ENCODE measurements around the gene TP53BP2. TPM values are rescaled to one million over a fixed set of nuclear protein-coding genes. Genes with fewer than 3 reads are reported as not detected.
"Not testable (repeated sequence)": the region's sequence is repeated elsewhere in the genome, so short reads cannot be mapped to it uniquely, and the experiment has no call there.

Gene TP53BP2
- total RNA-seq (69.9 and 93.5 TPM in 2 replicates), polyA plus RNA-seq (36.8 and 54.8 TPM in 2 replicates)

- peak; percentile 94 to 96 for DNase-seq (ENCODE audit: low read depth in 1 of 2, low spot score in 1 of 2)
- Histone ChIP-seq H3K27me3 (no peaks in the 10 kb centered on the region), H3K4me3 (peak within 1 kb of the TSS; percentile 98), H3K4me1 (ENCODE audit: low read depth) (peaks cover 25% of the 10 kb centered on the region), H3K9me3 (ENCODE audit: low read depth) (no peaks in the 10 kb centered on the region), H3K27ac (peak within 1 kb of the TSS; percentile 98), H3K36me3 (no peaks in the 10 kb centered on the region)
- TF ChIP-seq CTCF (IDR thresholded peaks at IDR 0.05; ENCODE audit: low read depth, low read length): peak; percentile 72
These were observed at the start of gene TP53BP2 for GRCh38 chr1:223845810-223846682. TP53BP2 (minus strand) TSS chr1:223845947; CDS start chr1:223845680, 267 bp downstream.

GRCh38 chr1:223890494-223890893, 44.7 kb upstream of the TP53BP2 start:
- H3K27ac ChIP-seq; H3K4me3 ChIP-seq; H3K36me3 ChIP-seq; DNase-seq (ENCODE audit: low read depth in 1 of 2, low spot score in 1 of 2); H3K9me3 ChIP-seq (ENCODE audit: low read depth); H3K27me3 ChIP-seq: not testable (repeated sequence)
- peaks cover 22% of the 10 kb centered on the region for H3K4me1 ChIP-seq (ENCODE audit: low read depth)

GRCh38 chr1:223889319-223889718, 43.6 kb upstream of the TP53BP2 start:
- not testable (repeated sequence) for H3K4me3 ChIP-seq; H3K36me3 ChIP-seq; H3K9me3 ChIP-seq (ENCODE audit: low read depth); H3K27me3 ChIP-seq; DNase-seq (ENCODE audit: low read depth in 1 of 2, low spot score in 1 of 2)
- peak overlapping the region; percentile 72 for H3K27ac ChIP-seq
- peaks cover 22% of the 10 kb centered on the region for H3K4me1 ChIP-seq (ENCODE audit: low read depth)

GRCh38 chr1:223887747-223888418, 42.1 kb upstream of the TP53BP2 start:
- H3K27ac ChIP-seq: peak overlapping the region; percentile 76
- H3K4me3 ChIP-seq: no peak overlapping the region
- DNase-seq (ENCODE audit: low read depth in 1 of 2, low spot score in 1 of 2): peak; percentile 77 to 91
- TF ChIP-seq CTCF (IDR thresholded peaks at IDR 0.05; ENCODE audit: low read depth, low read length): no peak
- peaks cover 22% of the 10 kb centered on the region for H3K4me1 ChIP-seq (ENCODE audit: low read depth)
- no peaks in the 10 kb centered on the region for H3K36me3 ChIP-seq
- no peaks in the 10 kb centered on the region for H3K9me3 ChIP-seq (ENCODE audit: low read depth)
- no peaks in the 10 kb centered on the region for H3K27me3 ChIP-seq

GRCh38 chr1:223886516-223886921, 40.8 kb upstream of the TP53BP2 start:
- Histone ChIP-seq H3K4me1 (ENCODE audit: low read depth) (peaks cover 22% of the 10 kb centered on the region), H3K4me3 (no peak overlapping the region), H3K9me3 (ENCODE audit: low read depth) (no peaks in the 10 kb centered on the region), H3K27me3 (no peaks in the 10 kb centered on the region), H3K36me3 (no peaks in the 10 kb centered on the region), H3K27ac (peak overlapping the region; percentile 76)
- no peak for TF ChIP-seq CTCF (IDR thresholded peaks at IDR 0.05; ENCODE audit: low read depth, low read length)
- DNase-seq (ENCODE audit: low read depth in 1 of 2, low spot score in 1 of 2): no peak

GRCh38 chr1:223885614-223886013, 39.9 kb upstream of the TP53BP2 start:
- H3K27ac ChIP-seq: no peak overlapping the region
- TF ChIP-seq CTCF (IDR thresholded peaks at IDR 0.05; ENCODE audit: low read depth, low read length): no peak
- no peaks in the 10 kb centered on the region for H3K36me3 ChIP-seq
- peaks cover 22% of the 10 kb centered on the region for H3K4me1 ChIP-seq (ENCODE audit: low read depth)
- no peaks in the 10 kb centered on the region for H3K27me3 ChIP-seq
- H3K4me3 ChIP-seq: no peak overlapping the region
- H3K9me3 ChIP-seq (ENCODE audit: low read depth): no peaks in the 10 kb centered on the region
- no peak for DNase-seq (ENCODE audit: low read depth in 1 of 2, low spot score in 1 of 2)

All from cardiac muscle cell (in vitro differentiated cells and primary cell).